Activated CD8-positive, alpha-beta T cell treated with anti-CD3 and anti-CD28 coated beads for 36 hours (primary cell): ENCODE data around the gene R3HDM4. TPM values are rescaled to one million over a fixed set of nuclear protein-coding genes. Genes with fewer than 3 reads are reported as not detected.
"Not testable (repeated sequence)": the region's sequence is repeated elsewhere in the genome, so short reads cannot be mapped to it uniquely, and the experiment has no call there.

Experiments used
- ATAC-seq: fragments of 200-7000 bp; cut with Tn5 transposase; one replicate; pipeline ENCODE4 v1.10.0; 2021; ENCODE audit warnings: mild to moderate bottlenecking, moderate library complexity
- CTCF ChIA-PET: fragments of 350-600 bp; sonication (Branson Sonifier 250); formaldehyde crosslinking; loops from one replicate; lab custom pipeline; 2021; ENCODE audit warnings: antibody characterized with exemption; lab: Charles Lee
- POLR2A ChIA-PET: fragments of 350-600 bp; sonication (Branson Sonifier 250); formaldehyde crosslinking; loops from one replicate; lab custom pipeline; 2021; ENCODE audit warnings: antibody characterized with exemption; lab: Charles Lee
- DNase-seq: peaks from one replicate; pipeline ENCODE4 v3.0.0-alpha.2; 2020
- H3K27ac Mint-ChIP-seq: one replicate; pipeline ENCODE4 v1.8.0; 2021; ENCODE audit warnings: mild to moderate bottlenecking, mixed read lengths
- H3K27me3 Mint-ChIP-seq: one replicate; pipeline ENCODE4 v1.8.0; 2021; ENCODE audit warnings: mixed read lengths
- H3K36me3 Mint-ChIP-seq: one replicate; pipeline ENCODE4 v1.8.0; 2021; ENCODE audit warnings: low read depth, mixed read lengths
- H3K4me1 Mint-ChIP-seq: one replicate; pipeline ENCODE4 v1.8.0; 2021; ENCODE audit warnings: low read depth, mixed read lengths
- H3K4me3 Mint-ChIP-seq: one replicate; pipeline ENCODE4 v1.8.0; 2021; ENCODE audit warnings: mild to moderate bottlenecking, moderate library complexity, mixed read lengths
- H3K9me3 Mint-ChIP-seq: one replicate; pipeline ENCODE4 v1.8.0; 2021; ENCODE audit warnings: mixed read lengths
- intact Hi-C: fragments of 100-400 bp; cut with micrococcal nuclease; formaldehyde crosslinking; loops from one replicate; pipeline ENCODE4 v1.10.0; 2022
- total RNA-seq, 2 experiments: library from RNA; stranded (reverse); gene quantifications; one replicate each; pipeline ENCODE4 v1.2.3, GENCODE V29; 2021
- TF ChIP-seq, protein P1 (sequence below): fragments of 200-600 bp; IDR thresholded peaks from one replicate; pipeline ENCODE4 v1.8.0; 2022; ENCODE audit warnings: antibody characterized with exemption, mild to moderate bottlenecking

R3HDM4 gene
- total RNA-seq, 2 experiments from 2014 or later, result 58.4 to 61.5 TPM

DNA sequence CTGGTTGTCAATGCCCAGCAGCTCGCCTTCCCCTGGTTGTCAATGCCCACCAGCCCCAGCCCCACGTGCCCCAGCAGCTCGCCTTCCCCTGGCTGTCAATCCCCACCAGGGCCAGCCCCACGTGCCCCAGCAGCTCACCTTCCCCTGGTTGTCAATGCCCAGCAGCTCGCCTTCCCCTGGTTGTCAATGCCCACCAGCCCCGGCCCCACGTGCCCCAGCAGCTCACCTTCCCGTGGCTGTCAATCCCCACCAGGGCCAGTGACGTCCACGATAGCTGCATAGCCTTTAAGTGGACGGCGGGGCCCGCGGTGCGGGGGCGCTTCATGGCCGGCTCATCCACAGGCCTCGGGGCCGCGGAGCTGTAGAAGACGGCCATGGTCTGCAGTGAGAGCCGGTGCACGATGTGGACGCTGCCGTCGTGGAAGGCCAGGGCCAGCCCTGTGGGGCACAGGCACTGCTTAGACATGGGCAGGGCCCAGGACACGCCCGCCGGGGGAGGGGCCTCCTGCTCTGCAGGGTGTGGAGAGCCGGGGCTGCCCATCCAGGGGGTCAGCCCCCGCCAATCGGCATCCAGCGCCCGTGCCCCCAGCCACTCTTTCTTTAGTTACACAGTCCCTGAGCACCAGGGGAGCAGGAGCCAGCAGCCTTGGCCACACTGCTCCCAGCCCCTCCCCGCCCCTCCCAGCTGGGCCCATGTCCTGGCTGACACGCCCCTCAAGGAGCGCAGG, 33.1 kb downstream of the R3HDM4 start:
- Mint-ChIP-seq H3K27ac (no peak overlapping the region), H3K4me1 (no peaks in the 10 kb centered on the region), H3K9me3 (no peaks in the 10 kb centered on the region), H3K27me3 (no peaks in the 10 kb centered on the region), H3K36me3 (peaks cover 2% of the 10 kb centered on the region), H3K4me3 (no peak overlapping the region)
- no peak for ATAC-seq
- ChIA-PET CTCF (interaction anchor here (1.6 kb wide), 1 partner anchor 102 kb away, joined by 3 read pairs; no protein-coding TSS in a partner anchor), POLR2A (no interaction called here)
- intact Hi-C loops, result no loop called here
- TF ChIP-seq, protein P1, sequence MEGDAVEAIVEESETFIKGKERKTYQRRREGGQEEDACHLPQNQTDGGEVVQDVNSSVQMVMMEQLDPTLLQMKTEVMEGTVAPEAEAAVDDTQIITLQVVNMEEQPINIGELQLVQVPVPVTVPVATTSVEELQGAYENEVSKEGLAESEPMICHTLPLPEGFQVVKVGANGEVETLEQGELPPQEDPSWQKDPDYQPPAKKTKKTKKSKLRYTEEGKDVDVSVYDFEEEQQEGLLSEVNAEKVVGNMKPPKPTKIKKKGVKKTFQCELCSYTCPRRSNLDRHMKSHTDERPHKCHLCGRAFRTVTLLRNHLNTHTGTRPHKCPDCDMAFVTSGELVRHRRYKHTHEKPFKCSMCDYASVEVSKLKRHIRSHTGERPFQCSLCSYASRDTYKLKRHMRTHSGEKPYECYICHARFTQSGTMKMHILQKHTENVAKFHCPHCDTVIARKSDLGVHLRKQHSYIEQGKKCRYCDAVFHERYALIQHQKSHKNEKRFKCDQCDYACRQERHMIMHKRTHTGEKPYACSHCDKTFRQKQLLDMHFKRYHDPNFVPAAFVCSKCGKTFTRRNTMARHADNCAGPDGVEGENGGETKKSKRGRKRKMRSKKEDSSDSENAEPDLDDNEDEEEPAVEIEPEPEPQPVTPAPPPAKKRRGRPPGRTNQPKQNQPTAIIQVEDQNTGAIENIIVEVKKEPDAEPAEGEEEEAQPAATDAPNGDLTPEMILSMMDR, result no peak
- no peak for DNase-seq

DNA sequence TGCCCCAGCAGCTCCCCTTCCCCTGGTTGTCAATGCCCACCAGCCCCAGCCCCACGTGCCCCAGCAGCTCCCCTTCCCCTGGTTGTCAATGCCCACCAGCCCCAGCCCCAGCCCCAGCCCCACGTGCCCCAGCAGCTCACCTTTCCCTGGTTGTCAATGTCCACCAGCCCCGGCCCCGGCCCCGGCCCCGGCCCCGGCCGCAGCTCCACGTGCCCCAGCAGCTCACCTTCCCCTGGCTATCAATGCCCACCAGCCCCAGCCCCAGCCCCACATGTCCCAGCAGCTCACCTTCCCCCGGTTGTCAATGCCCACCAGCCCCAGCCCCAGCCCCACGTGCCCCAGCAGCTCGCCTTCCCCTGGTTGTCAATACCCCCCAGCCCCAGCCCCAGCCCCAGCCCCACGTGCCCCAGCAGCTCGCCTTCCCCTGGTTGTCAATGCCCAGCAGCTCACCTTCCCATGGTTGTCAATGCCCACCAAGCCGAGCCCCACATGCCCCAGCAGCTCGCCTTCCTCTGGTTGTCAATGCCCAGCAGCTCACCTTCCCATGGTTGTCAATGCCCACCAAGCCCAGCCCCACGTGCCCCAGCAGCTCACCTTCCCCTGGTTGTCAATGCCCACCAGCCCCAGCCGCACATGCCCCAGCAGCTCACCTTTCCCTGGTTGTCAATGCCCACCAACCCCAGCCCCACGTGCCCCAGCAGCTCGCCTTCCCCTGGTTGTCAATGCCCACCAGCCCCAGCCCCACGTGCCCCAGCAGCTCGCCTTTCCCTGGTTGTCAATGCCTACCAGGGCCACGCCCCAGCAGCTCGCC, 34.1 kb downstream of the R3HDM4 start:
- ATAC-seq, H3K36me3 Mint-ChIP-seq, H3K27me3 Mint-ChIP-seq, H3K9me3 Mint-ChIP-seq, intact Hi-C loops, DNase-seq, POLR2A ChIA-PET, H3K27ac Mint-ChIP-seq, H3K4me3 Mint-ChIP-seq, H3K4me1 Mint-ChIP-seq: not testable (repeated sequence)
- CTCF ChIA-PET, result interaction anchor here (0.6 to 1.6 kb wide), 4 partner anchors 15 to 254 kb away, joined by 3 to 6 read pairs (median 3); no protein-coding TSS in a partner anchor

DNA sequence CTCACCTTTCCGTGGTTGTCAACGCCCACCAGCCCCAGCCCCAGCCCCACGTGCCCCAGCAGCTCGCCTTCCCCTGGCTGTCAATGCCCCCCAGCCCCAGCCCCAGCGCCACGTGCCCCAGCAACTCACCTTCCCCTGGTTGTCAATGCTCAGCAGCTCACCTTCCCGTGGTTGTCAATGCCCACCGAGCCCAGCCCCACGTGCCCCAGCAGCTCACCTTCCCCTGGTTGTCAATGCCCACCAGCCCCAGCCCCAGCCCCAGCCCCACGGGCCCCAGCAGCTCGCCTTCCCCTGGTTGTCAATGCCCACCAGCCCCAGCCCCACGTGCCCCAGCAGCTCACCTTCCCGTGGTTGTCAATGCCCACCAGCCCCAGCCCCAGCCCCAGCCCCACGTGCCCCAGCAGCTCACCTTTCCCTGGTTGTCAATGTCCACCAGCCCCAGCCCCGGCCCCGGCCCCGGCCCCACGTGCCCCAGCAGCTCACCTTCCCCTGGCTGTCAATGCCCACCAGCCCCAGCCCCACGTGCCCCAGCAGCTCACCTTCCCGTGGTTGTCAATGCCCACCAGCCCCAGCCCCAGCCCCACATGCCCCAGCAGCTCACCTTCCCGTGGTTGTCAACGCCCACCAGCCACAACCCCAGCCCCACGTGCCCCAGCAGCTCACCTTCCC, 34.9 kb downstream of the R3HDM4 start:
- DNase-seq, H3K27me3 Mint-ChIP-seq, H3K36me3 Mint-ChIP-seq, POLR2A ChIA-PET, H3K4me3 Mint-ChIP-seq, H3K9me3 Mint-ChIP-seq, ATAC-seq, H3K4me1 Mint-ChIP-seq, H3K27ac Mint-ChIP-seq, intact Hi-C loops: not testable (repeated sequence)
- CTCF ChIA-PET, result interaction anchor here (1.0 to 1.6 kb wide), 3 partner anchors 15 to 104 kb away, joined by 3 to 6 read pairs (median 3); no protein-coding TSS in a partner anchor

DNA sequence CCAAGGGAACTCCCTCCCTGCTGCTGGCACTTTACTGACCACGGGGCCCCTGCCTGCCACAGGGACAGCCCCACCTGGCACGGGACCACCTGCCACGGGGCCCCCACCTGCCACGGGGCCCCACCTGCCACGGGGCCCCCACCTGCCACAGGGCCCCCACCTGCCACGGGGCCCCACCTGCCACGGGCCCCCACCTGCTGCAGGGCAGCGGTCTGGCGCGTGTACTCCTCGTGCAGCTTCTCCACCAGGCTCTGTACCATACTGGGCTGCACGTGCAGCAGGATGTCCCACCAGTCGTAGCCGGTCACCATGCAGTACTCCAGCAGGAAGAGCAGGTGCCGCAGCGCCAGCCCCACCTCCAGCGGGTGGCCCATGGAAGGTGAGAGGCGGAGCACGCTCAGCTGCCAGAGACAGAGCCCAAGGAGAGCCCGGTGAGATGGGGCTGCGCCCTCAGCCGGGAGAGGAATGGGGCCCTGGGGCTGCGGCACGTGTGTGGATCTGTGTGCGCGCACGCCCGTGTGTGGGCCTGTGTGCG, 36.2 kb downstream of the R3HDM4 start:
- DNase-seq (no peak), ATAC-seq (no peak)
- Mint-ChIP-seq H3K4me1 (peaks cover 8% of the 10 kb centered on the region), H3K27ac (no peak overlapping the region), H3K27me3 (no peaks in the 10 kb centered on the region), H3K36me3 (peaks cover 3% of the 10 kb centered on the region), H3K4me3 (no peak overlapping the region), H3K9me3 (no peaks in the 10 kb centered on the region)
- POLR2A ChIA-PET, result no interaction called here
- CTCF ChIA-PET, result no interaction called here
- TF ChIP-seq, protein P1, result no peak
- intact Hi-C loops, result no loop called here

DNA sequence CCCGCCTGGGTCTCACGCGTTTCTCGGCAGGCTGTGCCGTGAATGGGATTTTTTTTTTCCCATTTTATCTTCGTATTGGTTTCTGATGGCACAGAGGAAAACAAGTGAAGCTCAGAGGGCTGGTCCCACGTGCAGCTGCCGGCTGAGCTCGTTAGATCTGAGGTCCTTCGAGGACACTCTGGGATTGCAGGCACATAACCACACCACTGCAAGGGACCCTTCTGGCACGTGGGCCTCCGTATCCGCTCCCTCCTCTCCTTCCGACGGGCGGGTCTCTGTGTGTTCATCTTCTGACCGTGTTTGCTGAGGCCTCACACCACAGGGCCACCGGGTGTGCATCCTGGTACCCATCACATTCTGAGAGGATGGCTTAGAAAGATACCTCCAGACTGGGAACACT, 36.9 kb downstream of the R3HDM4 start:
- H3K27ac Mint-ChIP-seq, result no peak overlapping the region
- peaks cover 10% of the 10 kb centered on the region for H3K4me1 Mint-ChIP-seq
- intact Hi-C loops, result no loop called here
- H3K27me3 Mint-ChIP-seq, result no peaks in the 10 kb centered on the region
- TF ChIP-seq, protein P1, result no peak
- ChIA-PET CTCF (interaction anchor here (2.5 kb wide), 1 partner anchor 12 kb away, joined by 9 read pairs; no protein-coding TSS in a partner anchor), POLR2A (interaction anchor here (0.9 kb wide), 1 partner anchor 65 kb away, joined by 3 read pairs; no protein-coding TSS in a partner anchor)
- ATAC-seq (no peak), DNase-seq (no peak)
- H3K4me3 Mint-ChIP-seq, result no peak overlapping the region
- H3K36me3 Mint-ChIP-seq, result peaks cover 4% of the 10 kb centered on the region
- peaks cover 2% of the 10 kb centered on the region for H3K9me3 Mint-ChIP-seq
